A673 (cell line): ENCODE measurements around the gene XPO5.

Experiments
- CTCF ChIP-seq: fragments of 300-800, 200-600 bp; sonication (generic); conservative IDR thresholded peaks from 2 replicates; pipeline ENCODE4 v1.5.1; 2017; ENCODE audit warnings: low read depth, mild to moderate bottlenecking, antibody characterized with exemption, low read length, moderate library complexity, mixed read lengths
- EZH2 ChIP-seq: fragments of 200-600 bp; sonication (generic); IDR thresholded peaks from 2 replicates; pipeline ENCODE4 v1.6.1; 2017; ENCODE audit warnings: borderline replicate concordance, low read depth, mild to moderate bottlenecking, mixed read lengths, antibody characterized with exemption, low read length; ENCODE audit not compliant: poor library complexity, severe bottlenecking

GRCh38 chr6:43505718-43506117, 70.1 kb downstream of the XPO5 start:
- TF ChIP-seq CTCF (no peak), EZH2 (no peak)
